NCI-H748 (cell line): ENCODE results near the gene PALD1.

Source experiments
- DNase-seq: peaks from one replicate; lab custom pipeline; 2025; ENCODE audit not compliant: unreplicated experiment; lab: John Stamatoyannopoulos, UW

Gene PALD1

DNA sequence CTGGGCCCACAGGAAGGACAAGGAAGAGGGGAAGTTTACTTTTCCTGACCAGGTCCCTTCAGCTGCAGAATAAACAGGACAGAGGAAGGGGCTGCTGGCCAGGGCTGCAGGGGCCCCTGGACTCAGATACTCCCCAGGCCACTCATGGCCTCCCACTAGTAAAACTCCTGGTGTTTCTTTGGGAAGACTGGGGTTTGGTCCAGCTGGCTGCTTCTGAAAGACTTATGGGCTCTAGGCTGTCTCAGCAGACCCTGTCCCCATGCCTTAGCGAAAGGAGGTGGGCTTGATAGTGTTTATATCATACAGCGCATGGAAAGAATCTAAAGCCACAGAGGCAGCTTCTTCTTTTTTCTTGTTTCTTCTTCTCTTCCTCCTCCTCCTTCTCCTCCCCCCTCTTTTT is 56.4 kb downstream of the PALD1 start:
- no peak for DNase-seq

DNA sequence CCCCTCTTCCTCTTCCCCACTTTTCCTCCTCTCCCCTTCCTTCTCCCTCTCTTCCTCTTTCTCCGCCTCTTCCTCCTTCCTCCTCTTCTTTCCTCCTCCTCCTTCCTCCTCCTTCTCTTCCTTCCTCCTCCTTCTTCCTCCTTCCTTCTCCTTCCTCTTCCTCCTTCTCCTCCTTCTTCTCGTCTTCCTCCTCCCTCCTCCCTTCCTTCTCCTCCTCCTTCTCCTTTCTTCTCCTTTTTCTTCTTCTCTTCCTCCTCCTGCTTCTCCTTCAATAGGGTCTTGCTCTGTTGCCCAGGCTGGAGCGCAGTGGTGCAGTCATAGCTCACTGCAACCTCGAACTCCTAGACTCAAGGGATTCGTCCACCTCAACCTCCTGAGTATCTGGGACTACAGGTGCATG is 56.9 kb downstream of the PALD1 start:
- DNase-seq, result no peak

DNA sequence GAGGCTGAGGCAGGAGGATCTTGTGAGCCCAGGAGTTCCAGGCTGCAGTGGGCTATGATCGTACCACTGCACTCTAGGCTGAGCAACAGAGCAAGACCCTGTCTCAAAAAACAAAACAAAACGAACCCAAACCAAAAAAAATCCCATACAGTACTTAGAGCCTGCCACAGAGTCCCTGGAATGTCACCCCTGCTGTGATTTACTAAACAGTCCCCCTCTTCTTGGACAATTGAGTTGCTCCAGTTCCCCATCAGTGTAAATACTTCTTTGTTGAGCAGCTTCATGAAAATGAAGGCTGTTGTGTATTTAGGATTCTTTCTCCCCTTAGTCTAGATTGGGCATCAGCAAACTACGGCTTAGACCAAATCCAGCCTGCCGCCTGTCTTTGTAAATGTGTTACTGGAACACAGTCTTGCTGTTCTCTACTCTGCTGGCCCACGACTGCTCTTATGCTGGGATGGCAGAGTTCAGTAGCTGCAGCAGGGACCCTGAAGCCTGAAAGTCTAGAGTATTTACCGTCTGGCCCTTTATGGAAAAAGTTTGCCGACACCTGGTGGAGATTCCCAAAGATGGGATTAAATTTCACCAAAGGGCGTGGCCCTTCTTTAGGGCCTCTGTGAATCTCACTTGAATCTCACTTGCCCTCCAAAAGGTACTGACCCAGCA is 57.8 kb downstream of the PALD1 start:
- DNase-seq, result no peak

DNA sequence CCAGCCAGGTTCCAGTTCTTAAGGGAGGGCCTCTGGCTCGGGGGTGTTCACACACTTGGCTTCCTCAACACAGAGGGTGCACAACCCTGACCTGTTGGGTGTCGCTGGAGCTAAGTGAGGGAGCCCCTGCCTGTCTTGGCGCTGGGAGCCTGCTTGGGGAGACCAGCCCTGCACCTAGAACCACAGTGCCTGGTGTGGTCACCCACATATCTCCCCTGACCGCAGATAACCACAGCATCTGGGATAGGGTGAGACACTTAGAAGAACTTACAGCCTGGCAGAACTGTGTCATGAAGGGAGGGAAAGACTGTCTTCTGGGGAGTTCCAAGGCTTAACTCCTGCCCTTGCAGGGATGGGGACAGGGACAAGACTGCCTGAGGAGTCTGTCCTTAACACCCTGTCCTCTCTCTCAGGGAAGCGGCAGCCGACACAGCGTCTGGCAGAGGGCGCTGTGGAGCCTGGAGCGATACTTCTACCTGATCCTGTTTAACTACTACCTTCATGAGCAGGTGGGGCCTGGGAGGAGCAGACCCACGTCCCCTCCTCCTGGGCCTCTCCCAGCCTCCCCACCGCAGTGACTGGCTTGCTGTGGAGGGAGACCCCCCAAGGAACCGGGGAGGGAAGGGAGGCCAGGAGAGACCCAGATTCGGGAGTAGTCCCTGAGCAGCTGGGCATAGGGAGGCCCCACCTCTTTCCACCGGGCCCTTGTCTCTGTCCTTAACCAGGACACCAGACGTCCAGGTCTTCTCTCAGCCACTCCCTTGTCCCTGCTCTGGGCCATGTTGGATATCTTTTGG is 59.0 kb downstream of the PALD1 start:
- peak; percentile 30 for DNase-seq

DNA sequence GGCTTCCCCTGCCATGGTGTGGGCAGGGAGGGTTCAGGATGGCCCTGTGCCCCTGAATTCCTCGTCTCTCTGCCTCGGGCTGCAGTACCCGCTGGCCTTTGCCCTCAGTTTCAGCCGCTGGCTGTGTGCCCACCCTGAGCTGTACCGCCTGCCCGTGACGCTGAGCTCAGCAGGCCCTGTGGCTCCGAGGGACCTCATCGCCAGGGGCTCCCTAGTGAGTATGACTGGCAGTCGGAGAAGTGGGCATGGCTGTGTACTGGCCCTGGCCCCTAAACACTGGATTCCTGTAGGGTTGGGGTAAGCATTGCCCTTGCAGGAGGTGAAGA is 59.6 kb downstream of the PALD1 start:
- no peak for DNase-seq

DNA sequence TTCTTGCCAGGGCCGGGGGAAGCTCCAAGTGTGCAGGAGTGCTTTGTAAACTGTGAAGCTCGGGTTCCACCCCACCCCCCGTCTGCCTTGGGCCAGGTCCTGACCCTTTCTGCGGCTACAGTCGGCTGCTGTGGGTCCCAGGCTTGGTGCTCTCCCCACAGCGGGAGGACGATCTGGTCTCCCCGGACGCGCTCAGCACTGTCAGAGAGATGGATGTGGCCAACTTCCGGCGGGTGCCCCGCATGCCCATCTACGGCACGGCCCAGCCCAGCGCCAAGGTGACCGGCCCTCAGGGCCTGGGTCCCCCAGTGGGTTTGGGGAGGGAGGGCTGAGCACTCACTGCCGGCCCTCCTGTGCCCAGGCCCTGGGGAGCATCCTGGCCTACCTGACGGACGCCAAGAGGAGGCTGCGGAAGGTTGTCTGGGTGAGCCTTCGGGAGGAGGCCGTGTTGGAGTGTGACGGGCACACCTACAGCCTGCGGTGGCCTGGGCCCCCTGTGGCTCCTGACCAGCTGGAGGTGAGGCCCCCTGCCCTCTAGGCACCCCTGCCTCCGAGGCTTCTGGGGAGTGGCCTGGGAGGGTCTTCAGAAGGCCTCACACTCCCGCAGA is 60.3 kb downstream of the PALD1 start:
- DNase-seq, result no peak

DNA sequence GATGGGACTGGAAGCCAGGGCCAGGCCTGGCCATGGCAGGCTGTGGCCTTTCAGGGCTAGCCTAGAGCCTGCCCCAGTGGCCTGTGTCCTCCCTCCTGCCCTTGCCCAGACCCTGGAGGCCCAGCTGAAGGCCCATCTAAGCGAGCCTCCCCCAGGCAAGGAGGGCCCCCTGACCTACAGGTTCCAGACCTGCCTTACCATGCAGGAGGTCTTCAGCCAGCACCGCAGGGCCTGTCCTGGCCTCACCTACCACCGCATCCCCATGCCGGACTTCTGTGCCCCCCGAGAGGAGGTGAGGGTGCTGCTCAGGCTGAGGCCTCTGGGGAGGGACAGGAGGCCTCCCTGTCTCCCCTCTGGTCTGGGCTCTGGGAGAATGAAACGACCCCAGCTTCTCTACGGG is 60.9 kb downstream of the PALD1 start:
- no peak for DNase-seq

DNA sequence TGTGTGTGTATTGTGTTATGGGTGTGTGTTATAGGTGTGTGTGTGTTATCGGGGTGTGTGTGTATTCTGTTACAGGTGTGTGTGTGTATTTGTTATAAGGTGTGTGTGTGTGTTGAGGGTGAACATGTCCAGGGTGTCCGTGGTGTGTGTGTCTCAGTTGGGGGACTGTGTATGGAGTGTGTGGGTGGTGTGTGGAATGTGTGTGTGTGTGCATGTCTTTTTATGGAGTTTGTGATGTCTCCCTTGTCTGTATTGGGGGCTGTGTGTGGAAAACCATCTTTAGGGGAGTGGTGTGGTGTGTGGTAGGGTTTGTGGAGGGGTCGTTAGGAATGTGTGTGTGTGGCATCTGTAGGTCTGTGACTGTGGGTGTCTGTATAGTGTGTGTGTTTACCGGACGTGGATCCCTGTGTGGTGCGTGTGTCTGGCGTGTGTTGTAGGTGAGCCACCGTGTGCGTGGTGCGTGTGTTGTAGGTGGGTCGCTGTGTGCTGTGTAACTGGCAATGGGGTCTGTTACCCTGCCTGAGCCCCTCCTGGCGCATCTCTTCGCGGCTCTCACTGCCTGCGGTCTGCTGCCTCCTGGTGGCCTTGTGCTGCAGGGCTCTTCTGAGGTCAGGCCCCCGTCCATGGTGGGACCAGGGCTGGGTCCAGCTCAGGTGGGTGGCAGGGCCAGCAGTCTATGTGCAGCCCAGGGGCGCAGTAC is 61.7 kb downstream of the PALD1 start:
- no peak for DNase-seq

DNA sequence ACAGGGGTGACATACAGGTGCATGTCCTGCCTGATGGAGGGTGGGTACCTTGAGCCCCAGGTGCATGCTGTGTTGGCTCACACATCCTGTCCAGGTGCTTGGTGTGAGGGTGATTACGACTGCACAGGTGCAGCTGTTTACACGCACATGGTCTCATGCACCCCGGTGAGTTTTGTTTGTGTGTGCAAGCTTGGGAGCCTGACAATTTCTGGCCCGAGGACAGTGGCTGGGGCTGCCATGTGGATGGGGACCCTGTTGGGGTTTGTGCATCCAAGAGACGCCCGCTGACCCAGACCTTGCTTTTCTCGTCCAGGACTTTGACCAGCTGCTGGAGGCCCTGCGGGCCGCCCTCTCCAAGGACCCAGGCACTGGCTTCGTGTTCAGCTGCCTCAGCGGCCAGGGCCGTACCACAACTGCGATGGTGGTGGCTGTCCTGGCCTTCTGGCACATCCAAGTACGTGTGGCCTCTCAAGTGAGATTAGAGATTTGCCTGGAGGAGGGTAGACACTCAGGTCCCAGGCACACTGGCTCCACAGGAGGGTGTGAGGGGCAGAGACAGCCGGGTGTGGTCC is 62.3 kb downstream of the PALD1 start:
- DNase-seq, result peak; percentile 64

DNA sequence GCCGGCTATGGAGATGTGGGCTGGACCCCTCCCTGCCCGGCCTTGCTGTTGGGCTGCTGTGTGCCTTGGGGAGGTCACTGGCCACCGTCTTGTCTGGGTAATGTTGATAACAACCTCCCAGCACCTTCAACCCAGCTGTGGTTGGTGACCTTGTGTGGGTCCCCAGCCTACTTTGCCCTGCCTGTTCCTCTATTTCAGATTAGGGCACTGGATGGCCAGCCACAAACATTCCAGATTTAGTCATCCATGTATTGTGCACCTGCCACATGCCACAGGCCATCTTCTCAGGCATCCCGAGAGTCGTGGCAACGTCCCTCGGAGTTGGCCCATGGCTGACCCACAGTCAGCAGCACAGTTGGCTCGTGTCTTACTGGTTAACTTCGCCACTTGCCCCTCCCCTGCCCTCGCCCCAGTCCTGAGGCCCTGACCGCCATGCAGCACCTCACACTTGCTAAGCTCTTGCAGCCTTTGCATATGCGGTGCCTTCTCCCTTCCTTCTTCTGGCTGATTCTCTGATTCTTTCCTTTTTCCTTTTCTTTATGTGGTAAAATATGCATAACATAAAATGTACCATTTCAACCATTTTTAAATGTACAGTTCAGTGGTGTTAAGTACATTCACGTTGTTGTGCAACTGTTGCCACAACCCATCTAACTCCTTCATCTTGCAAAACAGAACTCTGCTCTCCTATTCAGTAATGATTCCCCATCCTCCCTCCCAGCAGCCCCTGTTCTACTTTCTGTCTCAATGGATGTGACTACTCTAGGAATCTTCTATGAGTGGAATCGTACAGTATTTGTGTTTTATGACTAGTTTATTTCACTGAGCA is 63.4 kb downstream of the PALD1 start:
- no peak for DNase-seq

DNA sequence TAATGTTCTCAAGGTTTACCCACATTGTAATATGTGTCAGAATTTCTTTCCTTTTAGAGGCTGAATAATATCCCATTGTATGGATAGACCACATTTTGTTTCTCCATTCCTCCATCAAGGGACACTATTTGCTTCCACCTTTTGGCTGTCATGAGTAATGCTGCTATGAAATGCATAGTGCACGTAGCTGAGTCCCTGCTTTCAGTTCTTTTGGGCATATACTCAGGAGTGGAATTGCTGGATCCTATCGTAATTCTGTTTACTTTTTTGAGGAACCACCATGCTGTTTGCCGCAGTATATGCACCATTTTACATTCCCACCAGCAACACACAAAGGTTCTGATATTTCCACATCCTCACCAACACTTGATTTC is 64.0 kb downstream of the PALD1 start:
- DNase-seq, result no peak

DNA sequence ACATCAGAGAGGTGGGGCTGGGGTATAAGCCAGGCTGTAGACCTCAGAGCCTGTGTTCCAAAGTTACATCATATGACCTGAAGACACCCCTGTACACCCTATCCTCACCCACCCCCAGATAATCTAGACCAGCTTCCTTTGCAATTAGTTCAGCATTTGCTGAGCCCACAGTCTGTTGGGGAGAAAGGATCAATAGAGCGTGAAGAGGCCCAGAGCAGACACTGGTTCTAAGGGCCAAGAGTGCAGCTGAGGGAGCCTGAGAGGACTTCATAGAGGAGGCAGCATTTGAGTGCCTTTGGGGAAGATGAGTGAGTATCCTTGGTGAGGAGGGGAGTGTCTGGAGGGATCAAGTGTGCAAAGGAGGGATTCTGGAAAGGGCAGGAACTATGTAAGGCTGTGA is 65.3 kb downstream of the PALD1 start:
- DNase-seq, result no peak

DNA sequence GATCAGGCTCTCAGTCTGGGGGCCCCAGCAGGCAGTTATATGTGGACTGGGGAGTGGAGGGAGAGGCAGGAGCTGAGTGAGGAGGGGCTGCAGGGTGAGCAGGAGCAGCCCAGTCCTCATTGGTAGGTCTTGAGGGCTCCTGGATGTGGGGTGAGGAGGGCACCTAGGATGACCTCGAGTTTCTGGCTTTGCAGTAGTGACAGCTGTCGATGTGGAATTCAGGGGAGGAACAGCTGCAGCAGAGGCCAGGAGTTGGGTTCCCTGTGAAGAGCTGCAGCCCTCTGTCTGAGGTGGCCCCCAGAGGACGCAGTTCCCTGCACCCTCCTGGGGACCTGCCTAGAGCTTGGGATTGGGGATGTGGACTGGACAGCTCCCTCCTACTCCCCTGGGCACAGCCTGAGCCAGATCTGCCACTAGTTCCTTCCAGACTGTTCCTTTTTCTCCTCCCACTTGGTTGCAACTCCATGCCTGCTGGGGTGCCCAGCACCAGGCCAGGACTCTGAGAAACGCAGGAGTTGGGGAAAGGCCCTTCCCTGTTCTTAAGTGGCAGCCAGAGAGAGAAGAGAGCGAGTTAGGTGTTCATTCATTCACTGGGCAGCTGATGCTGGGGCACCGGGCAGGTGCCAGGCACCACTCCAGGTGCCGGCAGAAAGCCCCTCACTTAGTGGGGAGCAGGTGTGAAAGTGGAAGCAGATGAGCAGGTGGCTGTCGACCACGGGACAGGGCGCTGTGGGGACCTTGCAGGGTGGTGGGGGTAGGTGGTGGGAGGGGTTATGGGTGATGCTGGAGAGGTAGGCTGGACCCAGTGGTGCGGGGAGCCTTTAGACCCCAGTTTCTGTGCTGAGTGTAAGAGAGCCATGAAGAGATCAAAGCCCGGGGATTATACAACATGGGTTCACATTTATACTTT is 66.1 kb downstream of the PALD1 start:
- DNase-seq, result no peak

DNA sequence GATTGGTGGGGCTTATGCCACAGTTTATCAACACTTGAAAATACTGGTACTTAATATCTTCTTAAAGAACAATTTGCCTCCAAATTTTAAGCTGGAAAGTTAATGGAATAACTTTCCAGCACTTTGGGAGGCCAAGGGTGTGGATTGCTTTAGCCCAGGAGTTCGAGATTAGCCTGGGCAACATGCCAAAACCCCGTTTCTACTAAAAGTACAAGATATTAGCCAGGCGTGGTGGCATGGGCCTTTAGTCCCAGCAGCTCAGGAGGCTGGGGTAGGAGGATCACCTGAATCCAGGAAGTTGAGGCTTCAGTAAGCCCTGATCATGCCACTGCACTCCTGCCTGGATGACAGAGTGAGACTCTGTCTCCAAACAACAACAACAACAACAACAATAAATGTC is 68.0 kb downstream of the PALD1 start:
- no peak for DNase-seq

DNA sequence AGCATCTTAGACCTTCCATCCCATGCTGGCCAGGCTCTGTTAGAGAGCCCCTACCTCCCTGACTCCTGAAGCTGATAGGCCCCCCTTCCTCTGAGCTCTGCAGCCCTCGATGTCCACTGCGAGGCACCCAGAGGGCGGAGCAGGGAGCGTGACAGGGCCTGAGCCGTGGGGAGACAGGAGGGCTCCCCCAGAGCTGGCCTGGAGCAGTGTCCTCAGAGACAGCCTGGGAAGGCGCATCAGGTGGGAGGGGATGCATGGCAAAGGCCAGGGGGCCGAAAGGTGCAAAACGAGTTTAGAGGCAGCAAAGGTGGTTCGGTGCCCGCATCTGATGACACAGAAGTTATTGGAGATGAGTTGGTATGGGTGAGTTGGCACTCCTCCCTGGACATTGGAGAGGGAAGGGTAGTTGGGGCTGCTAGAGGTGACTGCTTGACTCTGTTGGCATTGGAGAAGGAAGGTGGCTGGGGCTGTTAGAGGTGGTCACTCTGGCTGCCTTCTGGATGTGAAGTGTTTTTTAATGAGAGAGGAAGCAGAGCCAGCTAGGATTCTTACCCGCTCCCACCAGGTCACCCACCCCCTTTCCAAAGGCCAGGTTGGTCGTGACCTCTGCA is 70.9 kb downstream of the PALD1 start:
- no peak for DNase-seq

DNA sequence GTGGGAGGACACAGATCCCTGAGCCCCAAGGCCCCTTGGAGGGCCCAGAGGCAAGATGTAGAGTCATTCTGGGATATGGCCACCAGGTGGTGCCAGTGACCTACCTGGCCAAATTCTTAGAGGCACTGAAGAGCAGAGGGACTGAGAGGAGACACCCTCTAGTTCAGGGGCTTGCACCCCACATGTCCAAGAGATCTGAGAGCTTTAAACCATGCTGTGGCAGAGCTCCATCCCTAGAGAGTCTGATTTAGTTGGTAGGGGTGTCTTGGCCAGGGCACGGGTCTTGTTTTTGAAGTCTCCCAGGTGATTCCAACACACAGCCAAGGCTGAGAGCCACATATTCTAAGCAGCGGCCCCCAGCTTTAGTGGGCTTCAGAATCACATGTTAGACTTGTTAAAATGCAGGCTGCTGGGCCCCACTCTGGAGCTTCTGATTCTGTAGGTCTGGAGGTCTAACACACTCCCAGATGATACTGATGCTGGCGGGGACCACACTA is 71.4 kb downstream of the PALD1 start:
- DNase-seq, result peak; percentile 45

DNA sequence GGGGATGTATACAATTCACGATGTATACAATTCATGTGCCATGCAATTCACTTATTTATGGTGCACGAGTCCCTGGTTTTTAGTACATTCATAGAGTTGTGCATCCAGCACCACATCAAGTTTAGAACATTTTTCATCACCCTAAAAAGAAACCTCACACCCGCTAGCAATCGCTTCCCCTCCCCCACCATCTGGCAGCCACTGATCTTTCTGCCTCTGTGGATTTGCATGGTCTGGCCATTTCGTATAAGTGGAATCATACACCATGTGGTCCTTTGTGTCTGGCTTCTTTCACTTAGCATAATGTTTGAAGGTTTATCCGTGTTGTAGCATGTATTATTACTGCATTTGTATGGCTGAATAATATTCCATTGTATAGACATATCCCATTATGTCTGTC is 71.9 kb downstream of the PALD1 start:
- DNase-seq, result no peak

DNA sequence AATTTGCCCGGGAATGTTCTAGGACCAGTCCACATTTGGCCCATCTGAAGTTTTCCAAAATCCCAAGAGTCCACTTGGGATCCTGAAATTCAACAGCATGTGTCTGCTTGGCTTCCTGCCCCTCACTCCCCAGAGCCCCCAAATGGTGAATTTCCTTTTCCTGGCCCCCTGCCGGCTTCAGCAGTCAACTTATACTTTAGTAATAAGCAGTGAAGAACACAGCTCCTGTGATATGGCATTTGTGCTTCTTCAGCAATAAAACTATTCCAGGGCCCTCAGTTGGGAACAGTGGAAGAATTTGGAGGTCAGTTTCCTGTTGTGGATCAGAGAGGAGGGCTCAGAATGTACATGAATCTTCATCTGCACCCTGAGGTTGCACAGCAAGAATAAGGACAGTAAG is 72.9 kb downstream of the PALD1 start:
- no peak for DNase-seq

DNA sequence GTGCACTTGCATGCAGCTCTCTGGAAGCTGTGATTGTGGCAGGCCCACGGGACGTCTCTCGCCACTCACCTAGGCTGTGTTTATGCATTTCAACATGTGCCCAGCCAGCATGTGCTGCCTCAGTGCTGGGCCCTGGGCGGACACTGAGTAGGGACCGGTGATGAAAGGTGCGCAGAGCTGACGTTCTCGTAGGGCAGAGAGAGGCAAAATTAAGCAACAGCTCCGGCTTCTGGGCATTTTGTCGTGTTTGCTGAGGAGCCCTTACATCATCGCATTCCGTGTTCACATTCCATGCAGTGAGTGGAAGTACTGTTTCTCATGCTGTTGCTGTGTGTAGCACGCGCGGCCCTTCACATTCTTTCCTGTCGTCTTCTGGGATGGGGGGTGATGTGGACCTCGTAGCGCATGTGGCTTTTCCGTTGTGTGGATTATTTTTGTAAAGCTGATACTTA is 73.4 kb downstream of the PALD1 start:
- DNase-seq, result no peak
